C4-2B (cell line): Measurements from ENCODE around the gene MSRB3.

Source experiments
- CTCF ChIP-seq: fragments of 450-650 bp; conservative IDR thresholded peaks from 2 replicates; pipeline ENCODE4 v1.5.1; 2017; ENCODE audit warnings: mild to moderate bottlenecking
- ZFX ChIP-seq: fragments of 450-650 bp; IDR thresholded peaks from 2 replicates; pipeline ENCODE4 v1.6.1; 2017

DNA sequence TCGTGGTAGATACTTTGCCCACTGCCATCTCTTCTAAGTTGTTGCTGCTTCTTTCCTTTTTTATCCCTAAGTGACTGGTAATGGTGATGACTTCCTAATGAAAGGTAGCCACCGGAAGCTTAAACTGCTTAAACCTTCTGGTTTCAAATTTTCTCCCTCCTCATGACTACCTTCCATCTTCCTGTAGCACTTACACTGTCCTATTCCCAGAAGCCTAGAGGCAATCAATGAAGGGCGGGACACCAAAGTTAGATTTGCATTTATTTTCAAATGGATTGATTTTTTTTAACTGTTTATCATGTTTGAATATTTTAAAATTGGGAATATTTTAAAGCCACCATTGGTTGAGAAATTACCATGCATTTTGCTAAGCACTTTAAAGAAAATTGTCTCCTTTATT is 64.7 kb downstream of the MSRB3 start:
- TF ChIP-seq CTCF (no peak), ZFX (no peak)
